HG03196 (cell line): ENCODE measurements around the gene PAX7.

ENCODE experiments used
- ATAC-seq: cut with Tn5 transposase; IDR thresholded peaks from one replicate; pipeline ENCODE4 v1.9.1; 2021; ENCODE audit not compliant: unreplicated experiment

The PAX7 gene

GRCh38 chr1:18618546-18619466 lies 11.8 kb upstream of the PAX7 start:
- ATAC-seq: no peak

GRCh38 chr1:18619467-18619835 lies 11.2 kb upstream of the PAX7 start:
- no peak for ATAC-seq

- no peak for ATAC-seq
Observed at GRCh38 chr1:18628511-18628910, 2.1 kb upstream of the PAX7 start.

GRCh38 chr1:18629659-18630510 lies 761 bp upstream of the PAX7 start:
- no peak for ATAC-seq

- ATAC-seq: no peak
Observed at GRCh38 chr1:18631496-18632217, 1.0 kb downstream of the PAX7 start.

DNA sequence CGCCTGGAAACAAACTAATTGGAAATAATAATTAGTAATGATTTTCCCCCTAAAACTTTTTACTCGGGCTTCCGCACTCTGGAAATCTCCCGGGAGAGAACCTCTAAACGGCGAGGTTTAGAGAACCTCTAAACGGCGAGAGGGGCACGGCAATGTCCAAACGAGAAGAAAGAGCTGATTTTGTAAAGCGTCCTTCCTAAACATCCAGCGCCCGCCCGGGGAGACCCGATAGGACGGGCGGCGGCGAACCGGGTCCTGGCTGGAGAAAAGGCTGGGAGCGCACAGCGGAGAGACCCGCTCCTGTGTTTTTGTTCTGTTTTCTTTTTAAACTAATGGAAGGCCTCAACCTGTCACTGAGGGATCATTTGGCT lies 1.6 kb downstream of the PAX7 start:
- no peak for ATAC-seq

- ATAC-seq: no peak
Observed at GRCh38 chr1:18632783-18633421, 2.3 kb downstream of the PAX7 start.

- no peak for ATAC-seq
Observed at GRCh38 chr1:18633422-18634155, 2.9 kb downstream of the PAX7 start.

DNA sequence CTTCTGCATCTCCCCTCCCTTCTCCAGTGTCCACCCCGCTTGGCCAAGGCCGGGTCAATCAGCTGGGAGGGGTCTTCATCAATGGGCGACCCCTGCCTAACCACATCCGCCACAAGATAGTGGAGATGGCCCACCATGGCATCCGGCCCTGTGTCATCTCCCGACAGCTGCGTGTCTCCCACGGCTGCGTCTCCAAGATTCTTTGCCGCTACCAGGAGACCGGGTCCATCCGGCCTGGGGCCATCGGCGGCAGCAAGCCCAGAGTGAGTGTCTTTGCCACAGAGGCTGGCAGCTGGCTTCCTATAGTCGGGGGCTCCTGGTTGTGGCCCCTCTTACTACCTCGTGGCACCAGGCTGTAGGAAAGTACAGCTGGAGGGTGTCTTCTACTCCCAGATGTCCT lies 3.6 kb downstream of the PAX7 start:
- ATAC-seq: no peak

DNA sequence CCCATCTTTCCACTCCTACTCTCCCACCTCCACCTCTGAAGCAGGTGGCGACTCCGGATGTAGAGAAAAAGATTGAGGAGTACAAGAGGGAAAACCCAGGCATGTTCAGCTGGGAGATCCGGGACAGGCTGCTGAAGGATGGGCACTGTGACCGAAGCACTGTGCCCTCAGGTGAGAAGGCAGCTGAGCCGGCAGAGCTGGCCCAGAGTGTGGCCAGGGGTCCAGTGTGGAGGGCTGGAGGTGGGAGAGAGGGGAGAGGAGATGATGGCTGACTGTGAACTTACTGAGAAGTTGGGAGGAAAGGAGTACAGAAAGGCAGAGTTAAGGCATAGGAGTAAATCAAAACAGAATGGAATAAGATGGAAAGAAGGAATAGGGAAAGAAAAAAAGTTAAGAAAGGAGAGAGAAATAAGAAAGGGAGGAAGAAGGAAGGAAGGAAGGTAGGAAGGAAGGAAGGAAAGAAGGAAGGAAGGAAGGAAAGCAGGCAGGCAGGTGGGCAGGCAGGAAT lies 4.5 kb downstream of the PAX7 start:
- ATAC-seq: no peak

GRCh38 chr1:18635891-18636595 lies 5.4 kb downstream of the PAX7 start:
- no peak for ATAC-seq

- ATAC-seq: no peak
Observed at GRCh38 chr1:18636596-18637508, 6.2 kb downstream of the PAX7 start.

DNA sequence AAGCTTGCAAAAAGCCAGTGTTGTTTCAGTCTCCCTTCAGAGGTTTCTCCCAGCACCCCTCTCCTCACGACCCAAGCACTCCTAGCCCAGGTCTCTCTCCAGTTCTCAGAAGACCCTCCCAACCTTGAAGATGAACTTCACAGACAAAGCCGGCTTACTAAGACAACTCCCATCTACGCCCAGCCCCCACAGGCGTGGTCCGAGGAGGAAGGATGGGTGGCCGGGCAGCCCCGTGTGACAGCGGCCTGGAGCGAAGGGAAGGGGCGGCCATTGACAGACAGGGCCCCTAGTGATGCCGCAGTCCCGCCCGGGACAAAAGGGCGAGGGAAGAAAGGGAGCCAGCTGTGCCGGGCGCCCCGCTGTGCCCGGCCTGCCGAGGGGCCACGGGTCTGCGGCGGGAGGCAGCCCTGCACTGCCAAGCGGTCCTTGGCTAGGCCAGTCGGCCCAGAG lies 6.9 kb downstream of the PAX7 start:
- no peak for ATAC-seq

DNA sequence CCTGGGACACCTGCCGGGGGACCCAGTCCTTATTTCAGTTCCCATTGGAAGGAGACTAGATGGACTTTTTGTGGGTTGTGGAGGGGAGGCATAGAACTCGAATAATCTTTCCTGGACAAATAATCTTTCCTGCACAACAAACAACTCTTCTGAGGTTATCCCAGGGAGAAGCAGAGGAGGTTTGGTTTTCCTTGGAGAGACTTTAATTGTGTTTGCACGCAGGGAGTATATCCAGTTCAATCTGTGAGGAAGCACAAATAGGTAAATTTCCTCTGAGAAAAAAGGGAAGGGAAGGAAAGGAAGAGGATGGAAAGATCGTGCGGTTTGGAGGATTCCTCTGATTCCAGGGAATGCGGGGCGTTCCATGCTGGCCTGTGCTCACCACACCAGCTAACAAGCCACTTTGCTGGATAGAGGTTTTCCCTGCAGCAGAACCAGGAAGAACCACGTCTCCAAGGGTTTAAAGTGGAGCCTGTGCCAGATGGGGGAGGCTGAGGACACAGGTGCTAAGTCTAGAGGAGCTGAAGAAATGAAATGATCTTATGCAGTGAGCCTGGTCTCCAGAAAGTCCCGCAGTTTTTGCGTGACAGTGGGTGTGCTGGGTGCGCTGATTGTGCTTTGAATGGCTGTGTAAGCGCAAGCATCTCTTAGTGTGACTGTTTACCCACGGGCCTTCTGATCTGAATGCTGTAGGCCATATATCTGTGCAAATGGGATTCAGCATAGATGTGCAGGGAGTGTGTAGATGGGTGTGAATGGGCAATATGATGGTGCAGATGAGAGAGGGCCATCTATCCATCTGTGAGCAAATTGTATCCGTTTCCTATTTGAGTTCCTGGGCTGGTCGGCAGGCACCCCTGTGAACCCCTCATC lies 7.6 kb downstream of the PAX7 start:
- ATAC-seq: no peak

DNA sequence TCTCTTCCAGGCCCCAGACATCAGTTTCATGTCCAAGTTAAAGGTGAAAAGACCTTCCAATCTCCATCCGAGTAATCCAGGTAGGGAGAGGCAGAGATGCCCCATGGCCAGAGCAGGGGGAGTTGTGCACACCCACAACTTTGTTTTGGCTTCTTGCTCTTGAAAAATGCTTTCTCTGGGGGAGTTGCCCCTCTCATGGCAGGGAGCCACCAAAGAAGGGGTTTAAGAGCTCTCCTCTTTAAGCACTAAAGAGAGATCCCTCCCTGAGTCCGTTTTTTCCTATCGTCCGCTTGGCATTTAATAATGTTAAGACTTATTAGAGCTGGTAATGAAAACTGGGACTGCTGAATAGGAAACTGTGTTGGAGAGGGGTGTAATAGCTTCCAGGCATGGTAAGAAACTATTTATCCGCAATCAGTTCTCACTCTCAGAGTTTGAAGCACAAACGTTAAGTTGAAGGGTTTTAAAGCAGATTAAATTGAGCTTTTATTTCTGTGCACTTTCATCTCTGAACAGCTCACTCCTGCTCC lies 8.3 kb downstream of the PAX7 start:
- no peak for ATAC-seq

GRCh38 chr1:18639368-18640055 lies 8.9 kb downstream of the PAX7 start:
- no peak for ATAC-seq
